HepG2 (cell line): ENCODE results near the gene CD86. TPM values are rescaled to one million over a fixed set of nuclear protein-coding genes. Genes with fewer than 3 reads are reported as not detected.
"Not testable (repeated sequence)": the region's sequence is repeated elsewhere in the genome, so short reads cannot be mapped to it uniquely, and the experiment has no call there.

Experiments
- ATAC-seq: fragments of 200-7000 bp; cut with Tn5 transposase; 3 replicates; pipeline ENCODE4 v1.9.1; 2020; ENCODE audit warnings: mild to moderate bottlenecking, moderate library complexity
- BruUV-seq: library from RNA; stranded (reverse); fragments of 400-500 nt; replicated peaks from 2 replicates; lab custom pipeline; 2021; lab: Mats Ljungman, UMichigan
- CTCF ChIA-PET: fragments of 300-600 bp; formaldehyde crosslinking; extraction: SDS; loops from one replicate; lab custom pipeline; 2021; ENCODE audit warnings: low total read pairs, inconsistent platforms, low intra/inter-chr PET ratio; lab: Yijun Ruan, JAX
- POLR2A ChIA-PET: fragments of 350-600 bp; sonication (Branson Sonifier 250); formaldehyde crosslinking; loops from one replicate; lab custom pipeline; 2020; ENCODE audit warnings: antibody characterized with exemption, inconsistent platforms; lab: Yijun Ruan, JAX
- DNase-seq: peaks from one replicate; pipeline ENCODE4 v3.0.0-alpha.2; 2015; ENCODE audit warnings: low spot score
- FAIRE-seq: peaks from 3 replicates; lab custom pipeline; 2011; peaks lifted over from hg19 to GRCh38; lab: Jason Lieb, UNC
- H2AFZ ChIP-seq: one replicate; pipeline ENCODE4 v1.6.1; 2011; ENCODE audit warnings: low read length, inconsistent platforms
- H3K27ac ChIP-seq: fragments of 300-600 bp; 3 replicates; pipeline ENCODE4 v1.8.0; 2011; ENCODE audit warnings: mixed run types, mild to moderate bottlenecking, mixed read lengths, low read length, inconsistent platforms; ENCODE audit not compliant: insufficient read depth; ENCODE audit errors: extremely low read length
- H3K27me3 ChIP-seq, 2 experiments: fragments of 200-600 bp in 1 of 2; 2 replicates in 1 of 2; 3 replicates in 1 of 2; pipeline versions ENCODE4 v1.6.0 to v1.8.0; 2011; ENCODE audit warnings: low read length in 2 of 2, mild to moderate bottlenecking in 2 of 2, moderate library complexity in 2 of 2, inconsistent platforms in 1 of 2; ENCODE audit not compliant: insufficient read depth in 2 of 2, control insufficient read depth in 1 of 2
- H3K36me3 ChIP-seq, 2 experiments: fragments of 200-600 bp in 1 of 2; replicated peaks in 1 of 2; 2 replicates in 1 of 2; 3 replicates in 1 of 2; pipeline versions ENCODE4 v1.5.1 to v1.8.0; 2011; ENCODE audit warnings: low read length in 2 of 2, inconsistent platforms in 1 of 2; ENCODE audit not compliant: insufficient read depth in 2 of 2, control insufficient read depth in 1 of 2
- H3K4me1 ChIP-seq: 2 replicates; pipeline ENCODE4 v1.5.1; 2012; ENCODE audit warnings: low read length, inconsistent platforms; ENCODE audit not compliant: insufficient read depth
- H3K4me2 ChIP-seq: 2 replicates; pipeline ENCODE4 v1.6.0; 2011; ENCODE audit warnings: low read depth, low read length, inconsistent platforms
- H3K4me3 ChIP-seq, 3 experiments: fragments of 200-600 bp in 1 of 3; sonication (generic), shearing (Covaris generic) in 1 of 3; replicated peaks in 1 of 3; 2 replicates each; pipeline ENCODE4 v1.5.1; 2011 to 2016; ENCODE audit warnings: low read length in 3 of 3, inconsistent platforms in 2 of 3, low read depth in 2 of 3, mild to moderate bottlenecking in 2 of 3, control low read depth in 1 of 3, mixed read lengths in 1 of 3; ENCODE audit not compliant: insufficient read depth in 1 of 3
- H3K79me2 ChIP-seq: one replicate; pipeline ENCODE4 v1.6.1; 2011; ENCODE audit warnings: low read length, inconsistent platforms; ENCODE audit not compliant: insufficient read depth
- H3K9ac ChIP-seq: 2 replicates; pipeline ENCODE4 v1.6.0; 2011; ENCODE audit warnings: mild to moderate bottlenecking, low read depth, low read length, inconsistent platforms; ENCODE audit not compliant: insufficient read depth
- H3K9me3 ChIP-seq: 2 replicates; pipeline ENCODE4 v1.5.1; 2012; ENCODE audit warnings: mild to moderate bottlenecking, low read length
- H4K20me1 ChIP-seq: 2 replicates; pipeline ENCODE4 v1.6.0; 2011; ENCODE audit warnings: inconsistent platforms, mild to moderate bottlenecking, low read length, moderate library complexity; ENCODE audit not compliant: insufficient read depth
- EED ChIP-seq: sonication (generic); formaldehyde crosslinking; IDR thresholded peaks from 2 replicates; pipeline ENCODE4 v1.5.0; 2020; ENCODE audit warnings: mild to moderate bottlenecking, missing genetic modification reagents
- RARG ChIP-seq: sonication (generic); formaldehyde crosslinking; IDR thresholded peaks from 2 replicates; pipeline ENCODE4 v1.4.0; 2020; ENCODE audit warnings: low read depth, mild to moderate bottlenecking, missing genetic modification reagents
- SNAPC2 ChIP-seq: sonication (generic); formaldehyde crosslinking; IDR thresholded peaks from 2 replicates; pipeline ENCODE4 v1.8.1; 2022; ENCODE audit warnings: mild to moderate bottlenecking, missing genetic modification reagents
- U2AF2 ChIP-seq: fragments of 200-400 bp; formaldehyde crosslinking; IDR thresholded peaks from 2 replicates; pipeline ENCODE4 v1.6.1; 2017; ENCODE audit warnings: low read depth, mild to moderate bottlenecking, low read length
- YY1 ChIP-seq: IDR thresholded peaks from 2 replicates; pipeline ENCODE4 v1.6.1; 2011; ENCODE audit warnings: low read length, low read depth, moderate library complexity, mild to moderate bottlenecking; ENCODE audit not compliant: insufficient read depth, insufficient replicate concordance
- WGBS: methylation state at CpG from one replicate; pipeline ENCODE4 v1.1.6; 2017; ENCODE audit warnings: low lambda C conversion rate; 5-methylcytosine and 5-hydroxymethylcytosine counted together
- in situ Hi-C: cut with HindIII; loops from 2 replicates; pipeline ENCODE4 v1.10.0; 2017; ENCODE audit warnings: low pct_unique_long_range_greater_than_20kb; ENCODE audit not compliant: extremely low pct_ligation_motif_present
- intact Hi-C: fragments of 100-400 bp; cut with micrococcal nuclease; formaldehyde crosslinking; loops from one replicate; pipeline ENCODE4 v1.10.0; 2022; ENCODE audit not compliant: unreplicated experiment
- polyA plus RNA-seq, 8 experiments: library from polyadenylated mRNA; depleted of rRNA in 3 of 8; stranded (reverse) in 7 of 8; unstranded in 1 of 8; fragments of >200 nt; fragmentation: Illumina TruSeq in 4 of 8; extraction: Trizol in 4 of 8; gene quantifications; 2 replicates each; pipeline versions ENCODE4 v1.2.1 to v1.2.3, GENCODE V29; 2011 to 2016; ENCODE audit warnings: low read depth in 4 of 8, missing spikeins in 1 of 8, mixed read lengths in 1 of 8; ENCODE audit not compliant: insufficient read depth in 1 of 8
- total RNA-seq, 5 experiments: library from RNA; depleted of rRNA; stranded (reverse); fragments of >200 nt; fragmentation: Illumina TruSeq; extraction: Trizol; gene quantifications; 2 replicates each; pipeline ENCODE4 v1.2.3, GENCODE V29; 2016; ENCODE audit warnings: low read depth in 1 of 5
- TF ChIP-seq, protein P1 (sequence below): sonication (generic); formaldehyde crosslinking; IDR thresholded peaks from 2 replicates; pipeline ENCODE4 v1.9.0; 2021; ENCODE audit warnings: missing genetic modification reagents, mild to moderate bottlenecking, borderline replicate concordance
- TF ChIP-seq, protein P2 (sequence below): sonication (generic); formaldehyde crosslinking; IDR thresholded peaks from 2 replicates; pipeline ENCODE4 v1.5.1; 2020; ENCODE audit warnings: missing genetic modification reagents, mild to moderate bottlenecking, borderline replicate concordance

Gene CD86
- total and polyA plus RNA-seq, 2 of the 13 experiments (the other 11 are each of a cell fraction or from before 2014, with no cell fraction given), result not detected

DNA sequence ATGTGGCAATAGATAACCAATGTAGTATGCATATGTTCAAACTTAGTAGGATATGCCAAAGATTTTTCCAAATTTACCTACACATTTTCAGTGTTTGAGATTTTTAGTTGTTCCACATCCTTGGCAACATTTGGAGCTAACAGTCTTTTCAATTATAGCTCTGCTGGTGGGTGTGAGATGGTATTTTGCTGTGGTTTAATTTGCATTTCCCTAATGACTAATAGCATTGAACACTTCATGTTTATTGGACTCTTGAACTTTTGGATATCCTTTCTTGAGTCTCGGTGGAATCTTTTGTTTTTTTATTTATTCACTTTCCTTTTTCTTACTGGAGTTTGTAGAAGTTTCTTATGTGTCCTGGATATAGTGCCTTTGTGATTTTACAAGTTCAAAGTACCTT lies 22.1 kb upstream of the CD86 start:
- 0% methylated on average over 1 of the region's 1 CpG for WGBS
- no peak for FAIRE-seq

DNA sequence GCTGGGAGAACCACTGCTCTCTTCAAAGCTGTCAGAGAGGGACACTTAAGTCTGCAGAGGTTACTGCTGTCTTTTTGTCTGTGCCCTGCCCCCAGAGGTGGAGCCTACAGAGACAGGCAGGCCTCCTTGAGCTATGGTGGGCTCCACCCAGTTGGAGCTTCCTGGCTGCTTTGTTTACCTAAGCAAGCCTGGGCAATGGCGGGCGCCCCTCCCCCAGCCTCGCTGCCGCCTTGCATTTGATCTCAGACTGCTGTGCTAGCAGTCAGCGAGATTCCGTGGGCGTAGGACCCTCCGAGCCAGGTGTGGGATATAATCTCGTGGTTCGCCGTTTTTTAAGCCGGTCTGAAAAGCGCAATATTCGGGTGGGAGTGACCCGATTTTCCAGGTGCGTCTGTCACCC lies 7.9 kb upstream of the CD86 start:
- WGBS, result 40% methylated on average over 2 of the region's 16 CpGs
- intact Hi-C loops, H3K4me2 ChIP-seq, H3K36me3 ChIP-seq, in situ Hi-C loops, POLR2A ChIA-PET, H3K9ac ChIP-seq, DNase-seq, BruUV-seq, CTCF ChIA-PET, FAIRE-seq, ATAC-seq, H3K9me3 ChIP-seq, H3K27me3 ChIP-seq, H3K79me2 ChIP-seq, H3K4me1 ChIP-seq, H2AFZ ChIP-seq, H4K20me1 ChIP-seq, H3K4me3 ChIP-seq, H3K27ac ChIP-seq: not testable (repeated sequence)

More for the DNA sequence above, 22.1 kb upstream of the CD86 start:
- in situ Hi-C loops, result no loop called here
- TF ChIP-seq U2AF2 (no peak), YY1 (no peak), SNAPC2 (no peak), RARG (CRISPR knock-in tag) (no peak), EED (CRISPR knock-in tag) (no peak)
- TF ChIP-seq, protein P1, sequence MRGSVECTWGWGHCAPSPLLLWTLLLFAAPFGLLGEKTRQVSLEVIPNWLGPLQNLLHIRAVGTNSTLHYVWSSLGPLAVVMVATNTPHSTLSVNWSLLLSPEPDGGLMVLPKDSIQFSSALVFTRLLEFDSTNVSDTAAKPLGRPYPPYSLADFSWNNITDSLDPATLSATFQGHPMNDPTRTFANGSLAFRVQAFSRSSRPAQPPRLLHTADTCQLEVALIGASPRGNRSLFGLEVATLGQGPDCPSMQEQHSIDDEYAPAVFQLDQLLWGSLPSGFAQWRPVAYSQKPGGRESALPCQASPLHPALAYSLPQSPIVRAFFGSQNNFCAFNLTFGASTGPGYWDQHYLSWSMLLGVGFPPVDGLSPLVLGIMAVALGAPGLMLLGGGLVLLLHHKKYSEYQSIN (CRISPR knock-in tag), result no peak
- TF ChIP-seq, protein P2, sequence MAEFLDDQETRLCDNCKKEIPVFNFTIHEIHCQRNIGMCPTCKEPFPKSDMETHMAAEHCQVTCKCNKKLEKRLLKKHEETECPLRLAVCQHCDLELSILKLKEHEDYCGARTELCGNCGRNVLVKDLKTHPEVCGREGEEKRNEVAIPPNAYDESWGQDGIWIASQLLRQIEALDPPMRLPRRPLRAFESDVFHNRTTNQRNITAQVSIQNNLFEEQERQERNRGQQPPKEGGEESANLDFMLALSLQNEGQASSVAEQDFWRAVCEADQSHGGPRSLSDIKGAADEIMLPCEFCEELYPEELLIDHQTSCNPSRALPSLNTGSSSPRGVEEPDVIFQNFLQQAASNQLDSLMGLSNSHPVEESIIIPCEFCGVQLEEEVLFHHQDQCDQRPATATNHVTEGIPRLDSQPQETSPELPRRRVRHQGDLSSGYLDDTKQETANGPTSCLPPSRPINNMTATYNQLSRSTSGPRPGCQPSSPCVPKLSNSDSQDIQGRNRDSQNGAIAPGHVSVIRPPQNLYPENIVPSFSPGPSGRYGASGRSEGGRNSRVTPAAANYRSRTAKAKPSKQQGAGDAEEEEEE (CRISPR knock-in tag), result no peak
- intact Hi-C loops, result no loop called here
- no peak overlapping the region for H3K4me3 ChIP-seq
- DNase-seq (no peak), ATAC-seq (no peak)
- POLR2A ChIA-PET, result no interaction called here
- no peak overlapping the region for H3K4me2 ChIP-seq
- no peaks in the 10 kb centered on the region for H3K79me2 ChIP-seq
- no peaks in the 10 kb centered on the region for H3K4me1 ChIP-seq
- CTCF ChIA-PET, result no interaction called here
- no peaks in the 10 kb centered on the region for H4K20me1 ChIP-seq
- peaks cover 21% of the 10 kb centered on the region for H3K9me3 ChIP-seq
- no peak overlapping the region for H3K27ac ChIP-seq
- no peak overlapping the region for H3K9ac ChIP-seq
- H2AFZ ChIP-seq, result no peak overlapping the region
- BruUV-seq, result no TSS peak
- no peaks in the 10 kb centered on the region for H3K36me3 ChIP-seq
- no peaks in the 10 kb centered on the region for H3K27me3 ChIP-seq

DNA sequence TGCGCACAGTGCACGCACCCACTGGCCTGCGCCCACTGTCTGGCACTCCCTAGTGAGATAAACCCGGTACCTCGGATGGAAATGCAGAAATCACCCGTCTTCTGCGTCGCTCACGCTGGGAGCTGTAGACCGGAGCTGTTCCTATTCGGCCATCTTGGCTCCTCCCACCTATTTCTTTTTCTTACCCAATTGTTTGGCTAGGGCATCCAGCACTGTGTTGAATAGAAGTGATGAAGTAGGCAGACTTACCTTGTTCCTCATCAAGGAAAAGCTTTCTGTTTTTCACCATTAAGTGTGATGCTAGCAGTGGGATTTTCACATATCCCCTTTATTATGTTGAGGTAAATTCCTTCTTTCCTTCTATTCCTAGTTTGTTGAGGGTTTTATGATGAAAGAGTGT lies 7.4 kb upstream of the CD86 start:
- H3K9me3 ChIP-seq, H4K20me1 ChIP-seq, CTCF ChIA-PET, ATAC-seq, H2AFZ ChIP-seq, H3K79me2 ChIP-seq, BruUV-seq, H3K4me2 ChIP-seq, H3K4me1 ChIP-seq, intact Hi-C loops, POLR2A ChIA-PET, H3K9ac ChIP-seq, H3K27ac ChIP-seq, in situ Hi-C loops, H3K27me3 ChIP-seq, H3K4me3 ChIP-seq, FAIRE-seq, H3K36me3 ChIP-seq, DNase-seq: not testable (repeated sequence)
- WGBS, result 84% methylated on average over 7 of the region's 11 CpGs
